ENCODE data around the gene SMARCD3. TPM values are rescaled to one million over a fixed set of nuclear protein-coding genes. Genes with fewer than 3 reads are reported as not detected.

The SMARCD3 gene
- total and polyA plus RNA-seq, 12 donors: 77.7 to 175 (median 97.6) TPM

DNA sequence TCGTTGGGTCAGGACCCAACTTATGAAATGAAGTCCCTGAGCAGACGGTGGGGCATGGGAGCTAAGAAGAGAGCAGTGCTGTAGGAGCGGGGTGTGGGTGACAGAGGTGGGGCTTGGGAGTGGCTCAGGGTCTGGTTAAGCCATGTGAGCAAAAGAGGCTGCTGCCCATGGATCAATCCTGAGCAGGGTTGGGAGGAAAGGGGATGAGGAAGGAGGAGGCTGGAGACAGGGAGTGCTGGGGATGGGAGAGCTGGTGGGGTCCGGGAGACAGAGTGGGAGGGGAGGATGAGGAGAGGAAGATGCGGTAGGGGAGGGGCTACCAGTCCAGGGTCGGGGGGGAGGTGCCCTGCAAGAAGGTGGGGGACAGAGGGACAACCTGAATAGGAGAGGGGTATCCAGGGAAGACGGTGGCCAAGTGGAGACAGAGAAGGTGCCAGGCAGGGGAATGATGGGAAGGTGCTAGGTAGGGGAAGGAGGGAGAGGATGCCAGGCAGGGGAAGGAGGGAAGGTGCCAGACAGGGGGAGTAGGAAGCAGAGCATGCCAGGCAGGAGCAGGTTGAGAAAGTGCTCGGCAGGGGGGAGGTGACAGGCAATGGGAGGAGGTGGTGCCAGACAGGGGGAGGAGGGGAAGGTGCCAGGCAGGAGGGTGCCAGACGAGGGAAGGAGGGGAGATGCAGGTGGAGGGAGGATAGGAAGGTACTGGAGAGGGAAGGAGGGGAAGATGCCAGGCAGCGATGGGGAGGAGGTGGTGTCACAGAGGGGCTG, 27.5 kb upstream of the SMARCD3 start:
- Histone ChIP-seq H3K4me1 (peaks cover 0 to 42% (median 8%) of the 10 kb centered on the region in 9 donors), H3K9me3 (no peaks in the 10 kb centered on the region), H3K36me3 (no peaks in the 10 kb centered on the region), H3K4me3 (peak overlapping the region in 1 of 10 donors; percentile 48), H3K27me3 (peaks cover 0 to 19% (median 9%) of the 10 kb centered on the region in 7 donors), H3K27ac (no peak overlapping the region)
- TF ChIP-seq CTCF (IDR thresholded peaks at IDR 0.05): no peak
- ATAC-seq (no peak), DNase-seq (no peak)
- WGBS, 2 donors: 34 to 38% methylated on average over 10 of the region's 10 CpGs
- intact Hi-C loops (cut with DNase I): no loop called here

- DNase-seq: no peak
- peaks cover 0 to 12% (median 7%) of the 10 kb centered on the region in 7 donors for H3K27me3 ChIP-seq
- peaks cover 0 to 43% (median 8%) of the 10 kb centered on the region in 9 donors for H3K4me1 ChIP-seq
- no peak for ATAC-seq
- WGBS, 2 donors: 84 to 87% methylated on average over 17 of the region's 17 CpGs
- H3K4me3 ChIP-seq: no peak overlapping the region
- H3K27ac ChIP-seq: no peak overlapping the region
- no peaks in the 10 kb centered on the region for H3K9me3 ChIP-seq
- no peak for TF ChIP-seq CTCF (IDR thresholded peaks at IDR 0.05)
- intact Hi-C loops (cut with DNase I): loop anchor here in 1 of 10 donors (1.0 kb wide), 1 partner anchor 22 kb away; no protein-coding TSS in a partner anchor
- H3K36me3 ChIP-seq: no peaks in the 10 kb centered on the region
Observed at GRCh38 chr7:151274936-151275812, 26.7 kb upstream of the SMARCD3 start.

GRCh38 chr7:151274396-151274795, 25.9 kb upstream of the SMARCD3 start:
- H3K27ac ChIP-seq: no peak overlapping the region
- WGBS, 2 donors: 92 to 93% methylated on average over 9 of the region's 9 CpGs
- ATAC-seq: no peak
- no peaks in the 10 kb centered on the region for H3K9me3 ChIP-seq
- peaks cover 0 to 7% (median 3%) of the 10 kb centered on the region in 7 donors for H3K27me3 ChIP-seq
- no peak for DNase-seq
- no peak for TF ChIP-seq CTCF (IDR thresholded peaks at IDR 0.05)
- no peak overlapping the region for H3K4me3 ChIP-seq
- no peaks in the 10 kb centered on the region for H3K36me3 ChIP-seq
- H3K4me1 ChIP-seq: peaks cover 0 to 43% (median 8%) of the 10 kb centered on the region in 9 donors
- intact Hi-C loops (cut with DNase I): loop anchor here in 1 of 10 donors (1.0 kb wide), 1 partner anchor 21 kb away; no protein-coding TSS in a partner anchor

All from heart right ventricle (tissue), 16 donors.